Measurements from ENCODE around the gene PRLR. TPM values are rescaled to one million over a fixed set of nuclear protein-coding genes. Genes with fewer than 3 reads are reported as not detected.
"Not testable (repeated sequence)": the region's sequence is repeated elsewhere in the genome, so short reads cannot be mapped to it uniquely, and the experiment has no call there.

Gene PRLR
- 53.4 TPM for polyA plus RNA-seq (ENCODE audit: insufficient read length)
- long read RNA-seq, donor 1, full-length matches to known transcripts = 1 of 1 reads
- long read RNA-seq, donor 1, partial matches to known transcripts = 0 of 1 reads
- long read RNA-seq, donor 1, other reads (novel, unspliced or antisense) = 0 of 1 reads
- long read RNA-seq, donor 2, full-length matches to known transcripts = 1 of 1 reads
- long read RNA-seq, donor 2, partial matches to known transcripts = 0 of 1 reads
- long read RNA-seq, donor 2, other reads (novel, unspliced or antisense) = 0 of 1 reads
- long read RNA-seq, donor 3, full-length matches to known transcripts = 1 of 1 reads
- long read RNA-seq, donor 3, partial matches to known transcripts = 0 of 1 reads
- long read RNA-seq, donor 3, other reads (novel, unspliced or antisense) = 0 of 1 reads
- long read RNA-seq, donor 4 = 0 reads
- long read RNA-seq, donor 5, full-length matches to known transcripts = 2 of 2 reads
- long read RNA-seq, donor 5, partial matches to known transcripts = 0 of 2 reads
- long read RNA-seq, donor 5, other reads (novel, unspliced or antisense) = 0 of 2 reads
- long read RNA-seq, donor 6 = 0 reads
- long read RNA-seq, donor 7, full-length matches to known transcripts = 2 of 2 reads
- long read RNA-seq, donor 7, partial matches to known transcripts = 0 of 2 reads
- long read RNA-seq, donor 7, other reads (novel, unspliced or antisense) = 0 of 2 reads
- long read RNA-seq, donor 8 = 0 reads

DNA sequence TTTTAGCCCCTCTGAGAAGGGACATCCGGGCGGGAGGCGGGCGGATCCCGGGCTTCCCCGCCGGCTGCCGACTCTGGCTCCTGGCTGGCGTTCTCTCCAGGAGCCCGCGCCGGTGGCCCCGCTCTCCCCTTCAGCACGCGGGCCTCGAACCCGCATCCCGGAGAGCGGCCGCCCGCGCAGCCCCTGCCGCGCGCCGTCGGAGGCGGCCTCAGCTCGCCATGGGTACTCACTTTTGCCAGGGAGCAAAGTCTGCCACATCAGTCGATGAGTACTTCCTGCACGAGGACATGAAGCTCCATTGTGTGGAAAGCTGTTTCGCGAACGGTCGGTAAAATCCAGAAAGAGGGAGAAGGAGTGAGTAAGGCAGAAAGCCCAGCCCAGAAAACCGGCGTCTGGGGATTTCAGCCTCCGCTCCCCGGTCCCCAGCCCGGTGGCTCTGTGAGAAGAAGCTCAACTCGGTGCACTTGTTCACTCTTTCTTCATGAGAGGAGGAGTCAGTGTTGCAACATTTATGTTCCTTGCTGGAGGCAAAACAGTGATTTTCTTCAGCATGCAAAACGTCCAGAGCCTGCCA, at the start of gene PRLR:
Gene PRLR, minus strand, starts transcription at position 450 of the 574 bp plus-strand sequence. CDS start 140,867 bp downstream, outside the sequence.
- DNase-seq = peak; percentile 55

DNA sequence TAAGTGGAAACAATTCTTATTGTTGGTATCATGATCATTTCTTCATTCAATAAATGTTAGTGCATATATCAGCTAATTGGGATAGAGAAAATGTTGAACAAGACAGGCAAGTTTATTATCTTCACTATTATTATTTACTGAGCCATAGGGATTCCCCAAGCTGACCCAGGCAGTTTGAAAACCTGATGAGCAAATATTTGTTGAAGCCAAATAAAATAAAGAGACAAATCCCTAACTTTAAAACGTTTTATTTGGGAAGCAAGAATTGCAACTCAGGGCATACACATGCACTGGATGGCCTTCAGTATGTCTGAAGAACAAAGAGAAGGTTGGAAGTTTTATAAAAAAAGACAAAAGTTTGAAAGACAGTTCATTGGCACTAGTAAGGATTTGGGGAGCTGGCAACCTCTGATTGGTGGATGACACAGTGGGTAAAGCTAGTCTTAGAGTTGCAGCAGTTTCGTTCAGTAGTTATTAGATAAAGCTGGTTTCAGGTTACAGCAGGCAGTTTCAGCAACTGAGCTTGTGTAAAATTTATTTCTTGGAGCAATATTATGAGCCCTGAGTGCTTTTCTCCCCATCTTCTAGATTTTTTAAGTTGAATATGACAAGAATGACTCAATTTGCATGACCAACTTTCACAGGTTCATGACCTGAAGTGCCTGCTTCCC, 44.7 kb upstream of the PRLR start:
- no peak for DNase-seq

DNA sequence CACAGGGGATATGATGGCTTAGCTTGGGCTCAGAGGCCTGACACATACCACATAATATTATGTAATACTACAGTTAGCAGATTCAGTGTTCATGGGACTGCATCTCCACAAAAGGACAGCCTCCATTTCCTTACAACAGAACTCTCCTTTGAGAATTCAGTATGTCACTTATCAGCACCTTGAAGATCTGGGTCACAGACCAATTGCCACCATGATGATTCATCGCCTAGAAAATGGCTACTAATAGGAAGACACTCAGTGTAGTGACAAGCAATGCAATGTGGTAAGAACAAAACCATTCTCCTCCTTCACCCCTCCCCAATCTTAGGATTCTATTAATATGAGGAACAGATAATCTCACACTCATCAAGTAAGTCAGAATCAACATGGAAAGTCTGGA, 38.7 kb upstream of the PRLR start:
- DNase-seq = no peak

DNA sequence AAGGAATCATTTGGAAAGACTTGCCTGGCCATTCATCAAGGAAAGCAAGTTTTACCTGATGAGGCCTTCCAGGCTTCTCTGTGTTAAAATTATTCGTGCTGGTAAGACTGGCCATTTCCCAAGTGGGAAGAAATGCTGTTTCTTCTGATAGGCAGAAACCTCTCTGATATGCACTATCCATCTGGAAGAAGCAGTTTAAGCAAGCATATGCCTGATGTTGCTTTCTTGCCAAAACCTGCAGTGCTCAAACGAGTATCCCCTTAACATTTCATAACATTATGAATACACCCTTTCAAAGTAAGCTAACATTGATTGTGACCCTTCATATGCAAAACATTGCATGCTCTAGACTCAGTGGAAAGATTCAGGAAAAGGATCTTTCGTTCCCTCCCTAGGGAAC, 36.0 kb upstream of the PRLR start:
- DNase-seq = no peak

- DNase-seq = no peak
Observed at GRCh38 chr5:35264509-35264908, 34.2 kb upstream of the PRLR start.

- DNase-seq = no peak
Observed at GRCh38 chr5:35263266-35263877, 33.1 kb upstream of the PRLR start.

DNA sequence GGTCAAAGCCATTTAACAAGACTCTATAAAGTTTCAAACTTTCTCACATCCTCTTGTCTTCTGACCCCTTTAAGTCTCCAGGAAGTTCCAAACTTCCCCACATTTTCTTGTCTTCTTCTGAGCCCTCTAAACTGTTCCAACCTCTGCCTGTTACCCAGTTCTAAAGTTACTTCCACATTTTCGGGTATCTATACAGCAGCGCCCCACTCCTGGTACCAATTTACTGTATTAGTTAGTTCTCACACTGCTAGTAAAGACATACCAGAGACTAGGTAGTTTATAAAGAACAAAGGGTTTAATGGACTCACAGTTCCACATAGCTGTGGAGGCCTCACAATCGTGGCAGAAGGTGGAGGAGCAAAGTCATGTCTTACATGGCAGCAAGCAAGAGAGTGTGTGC, 23.3 kb upstream of the PRLR start:
- no peak for DNase-seq

GRCh38 chr5:35252963-35253362, 22.7 kb upstream of the PRLR start:
- no peak for DNase-seq

DNA sequence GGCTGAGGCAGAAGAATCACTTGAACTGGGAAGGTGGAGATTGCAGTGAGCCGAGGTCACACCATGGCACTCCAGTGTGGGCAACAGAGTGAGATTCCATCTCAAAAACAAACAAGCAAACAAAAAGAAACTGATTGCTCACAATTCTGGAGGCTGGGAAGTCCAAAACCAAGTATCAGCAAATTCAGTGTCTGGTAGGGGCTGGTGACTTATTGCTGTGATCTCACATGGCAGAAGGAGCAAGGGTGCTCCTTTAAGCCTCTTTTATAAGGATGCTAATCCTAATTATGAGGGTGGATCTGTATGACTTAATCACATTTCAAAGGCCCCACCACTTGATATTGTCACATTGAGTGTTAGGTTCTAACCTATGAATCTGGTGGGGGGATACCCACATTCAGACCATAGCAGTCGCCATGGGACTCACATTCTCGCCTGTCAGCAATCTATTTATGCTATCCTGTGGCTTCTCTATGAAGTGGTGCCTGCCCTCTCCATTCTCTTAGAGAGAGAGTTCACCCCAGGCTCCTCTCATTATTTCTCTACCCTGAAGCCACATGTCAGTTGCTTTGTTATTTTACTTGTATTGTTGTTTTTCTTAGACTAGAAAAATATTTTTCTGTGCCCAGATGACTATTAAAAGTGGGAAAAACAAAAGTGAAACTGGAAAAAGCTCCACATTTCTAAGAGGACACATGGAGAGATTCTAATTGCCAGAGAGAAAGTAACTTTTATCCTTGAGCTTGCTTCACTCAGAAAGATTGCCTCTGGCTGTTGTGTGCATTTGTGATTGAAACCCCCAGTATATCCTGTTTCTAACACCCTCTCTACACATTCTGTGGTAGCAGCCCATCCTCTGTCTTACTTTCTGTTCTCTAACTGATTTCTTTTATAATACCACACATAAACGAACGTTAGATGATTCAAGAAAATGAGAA, 18.8 kb upstream of the PRLR start:
- DNase-seq = no peak

DNA sequence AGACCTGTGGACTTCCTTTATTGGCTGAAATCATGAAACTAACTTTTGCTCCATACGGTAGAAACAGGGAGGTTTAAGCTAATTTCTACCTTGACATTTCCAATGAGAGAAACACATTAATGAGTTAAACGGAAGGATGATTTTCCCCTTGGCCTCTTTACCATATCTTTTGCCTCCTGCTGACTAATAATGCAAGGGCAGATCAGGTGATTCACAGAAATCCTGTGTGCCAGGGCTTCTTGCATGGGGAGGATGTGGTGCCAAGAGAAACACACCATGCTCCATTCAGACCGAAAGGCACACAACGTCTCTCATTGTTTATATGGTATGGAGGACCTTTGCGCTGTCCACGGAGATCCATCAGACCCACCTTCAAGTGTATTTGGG, 17.4 kb upstream of the PRLR start:
- no peak for DNase-seq

DNA sequence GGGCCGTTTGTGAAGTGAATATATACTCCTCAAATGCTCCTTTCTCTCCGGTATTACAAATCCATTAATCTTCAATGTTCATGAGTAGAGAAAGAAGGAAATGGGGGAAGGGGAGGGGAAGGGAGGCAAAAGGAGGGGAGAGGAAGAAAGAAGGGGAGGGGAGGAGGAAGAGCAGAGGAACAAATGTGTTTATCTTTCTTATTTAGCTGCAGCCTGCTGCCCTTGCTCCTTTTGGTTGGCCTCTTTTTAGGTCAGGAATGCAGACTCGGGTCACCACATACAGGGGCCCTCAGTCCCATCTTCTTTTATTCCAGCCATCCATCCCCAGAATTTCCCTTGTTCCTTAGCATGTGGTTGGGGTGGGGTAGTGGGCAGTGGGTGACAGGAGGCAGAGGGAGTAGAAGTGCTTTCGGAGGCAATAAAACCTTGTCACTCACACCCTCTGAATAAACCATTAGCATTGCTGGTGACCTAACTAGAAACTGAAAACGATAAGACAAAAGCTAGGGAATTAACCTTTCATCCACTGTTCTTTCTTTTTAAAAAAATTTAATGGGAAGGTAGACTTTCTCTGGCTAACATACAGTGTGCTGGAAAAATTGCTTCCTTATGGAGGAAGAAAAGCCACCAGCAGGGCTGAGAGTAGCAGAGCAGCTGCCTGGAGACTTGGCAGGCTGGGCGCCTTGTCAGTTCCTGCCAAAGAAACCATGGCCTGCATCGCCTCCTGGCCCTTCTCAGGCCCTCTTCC, 16.8 kb upstream of the PRLR start:
- peak; percentile 47 for DNase-seq

DNA sequence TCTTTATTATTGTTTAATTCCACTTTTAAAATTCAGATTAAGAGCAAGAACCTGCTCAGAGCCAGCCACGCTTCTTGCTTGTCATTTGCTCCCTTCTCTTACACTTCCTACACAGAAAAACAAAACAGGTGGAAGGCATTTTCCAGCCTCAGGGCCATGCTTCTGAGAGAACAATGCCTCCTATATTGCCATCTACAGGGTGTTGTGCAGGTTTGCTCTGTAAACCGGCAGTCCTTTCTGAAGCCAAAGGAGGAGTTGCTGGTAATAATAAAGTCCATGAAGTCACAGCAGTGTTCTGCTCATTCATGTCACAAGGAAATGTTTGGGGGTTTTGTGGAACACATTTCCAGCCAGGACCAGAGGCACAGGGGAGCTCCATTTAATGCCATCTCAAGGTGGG, 16.1 kb upstream of the PRLR start:
- DNase-seq = peak; percentile 41

DNA sequence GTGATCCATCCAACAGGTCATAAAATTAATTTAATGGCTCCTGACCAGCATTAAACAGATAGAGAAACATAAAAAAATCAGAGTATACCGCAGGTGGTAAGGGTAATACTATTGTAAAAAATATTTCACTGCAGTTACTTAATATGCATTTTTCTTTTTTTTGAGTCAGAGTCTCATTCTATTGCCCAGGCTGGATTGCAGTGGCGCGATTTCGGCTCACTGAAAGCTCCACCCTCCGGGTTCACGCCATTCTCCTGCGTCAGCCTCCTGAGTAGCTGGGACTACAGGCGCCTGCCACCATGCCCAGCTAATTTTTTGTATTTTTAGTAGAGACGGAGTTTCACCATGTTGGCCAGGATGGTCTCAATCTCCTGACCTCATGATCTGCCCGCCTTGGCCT, 15.1 kb upstream of the PRLR start:
- DNase-seq = not testable (repeated sequence)

- no peak for DNase-seq
Observed at GRCh38 chr5:35244171-35244570, 13.9 kb upstream of the PRLR start.

DNA sequence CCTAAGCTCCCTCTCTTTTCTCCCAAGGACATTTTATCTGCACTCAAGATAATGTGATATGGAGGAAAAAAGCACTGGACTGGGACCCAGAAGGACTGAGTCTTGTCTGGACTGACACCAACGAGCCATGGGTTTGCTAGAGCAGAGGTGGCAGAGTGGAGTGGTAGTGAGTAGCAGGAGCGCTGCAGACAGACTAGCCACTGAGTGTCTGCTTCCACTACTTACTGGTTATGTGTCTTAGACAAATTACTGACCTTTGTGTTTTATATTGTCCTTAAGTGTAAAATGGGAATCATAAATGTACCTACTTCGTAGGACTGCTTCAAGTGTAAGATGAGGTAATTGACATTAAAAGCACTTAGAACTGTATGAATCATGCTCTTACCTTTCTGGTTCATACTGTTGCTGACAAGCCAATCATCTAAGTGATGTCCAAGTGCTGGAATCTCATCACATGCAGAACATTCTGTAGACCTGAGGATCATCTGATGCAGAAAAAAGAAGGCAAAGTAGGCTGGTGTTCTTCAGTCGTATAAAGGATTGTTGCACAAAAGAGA, 12.5 kb upstream of the PRLR start:
- DNase-seq = no peak

DNA sequence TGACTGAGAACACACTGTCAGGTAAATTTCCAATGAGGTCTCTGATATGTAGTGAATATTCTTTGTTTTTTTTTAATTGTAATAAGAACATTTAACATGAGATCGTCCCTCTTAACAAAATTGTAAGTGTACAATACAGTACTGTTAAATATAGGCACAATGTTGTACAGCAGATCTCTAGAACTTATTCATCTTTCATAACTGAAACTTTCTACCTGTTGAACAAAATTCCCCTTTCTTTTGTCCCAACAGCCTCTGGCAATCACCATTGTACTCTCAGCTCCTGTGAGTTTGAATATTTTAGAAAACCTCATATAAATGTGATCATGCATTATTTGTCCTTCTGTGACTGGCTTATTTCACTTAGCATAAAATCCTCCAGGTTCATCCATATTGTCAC, 10.6 kb upstream of the PRLR start:
- no peak for DNase-seq

DNA sequence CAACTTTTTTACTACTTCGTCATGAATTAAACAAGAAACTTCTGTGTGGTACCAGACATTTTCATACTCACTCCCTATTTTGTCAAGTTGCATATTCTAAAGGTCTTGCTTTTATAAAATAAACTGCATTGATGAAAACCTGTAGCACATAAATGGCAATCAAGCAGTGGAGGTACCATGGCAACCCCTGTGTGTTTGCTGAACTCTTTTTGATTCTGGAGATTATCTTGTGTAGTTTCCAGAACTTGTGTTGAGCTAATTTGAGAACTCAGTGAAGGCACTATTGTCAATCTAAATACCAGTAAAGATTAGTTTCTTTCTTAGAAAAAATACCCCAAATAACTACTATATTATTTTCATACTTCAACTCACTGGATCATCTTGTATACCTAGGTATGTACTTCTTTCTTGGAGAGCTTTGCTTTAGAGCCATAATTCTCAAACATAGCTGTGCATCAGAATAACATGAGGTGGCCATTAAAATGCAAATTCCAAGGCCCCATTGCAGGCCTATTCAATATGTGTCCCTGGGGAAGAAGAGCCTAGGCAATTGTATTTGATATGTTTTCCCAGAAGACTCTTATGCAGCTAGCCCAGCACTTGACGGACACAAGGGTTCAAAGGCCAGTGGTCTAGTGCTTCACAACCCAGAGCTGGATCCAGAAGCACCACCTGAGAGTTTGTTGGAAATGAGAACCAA, 9.8 kb upstream of the PRLR start:
- DNase-seq = no peak

GRCh38 chr5:35239476-35239875, 9.2 kb upstream of the PRLR start:
- DNase-seq = no peak

All from left kidney (tissue), 8 donors.